Measurements from ENCODE around the gene TCF7L1.

DNA sequence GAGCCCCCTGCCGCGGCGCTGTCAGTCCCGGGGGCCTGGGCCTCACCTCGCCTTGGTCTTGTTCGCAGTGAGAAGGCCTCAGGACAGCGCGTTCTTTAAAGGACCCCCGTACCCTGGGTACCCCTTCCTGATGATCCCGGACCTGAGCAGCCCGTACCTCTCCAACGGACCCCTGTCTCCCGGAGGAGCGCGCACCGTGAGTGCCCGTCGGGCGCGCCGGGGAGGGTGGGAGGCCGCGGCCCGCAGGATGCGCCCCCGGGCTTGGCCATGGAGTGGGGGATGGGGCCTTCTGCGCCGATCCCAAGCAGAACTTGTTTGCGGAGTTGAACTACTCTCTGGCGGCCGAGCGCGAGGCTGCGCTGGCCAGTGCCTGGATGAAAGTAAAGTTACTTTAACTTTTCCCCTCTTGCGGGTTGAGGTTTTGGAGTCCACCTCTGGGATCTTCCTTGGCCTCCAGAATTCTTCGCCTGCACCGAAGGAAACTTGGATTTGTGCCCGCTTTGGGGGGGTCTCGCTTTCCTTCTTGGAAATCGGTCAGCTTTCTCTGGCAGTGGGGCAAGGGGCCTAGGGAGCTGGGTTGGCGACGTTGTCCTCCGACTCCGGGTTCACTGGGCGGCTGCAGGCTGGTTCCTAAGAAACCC is 1.2 kb downstream of the TCF7L1 start:
- TF ChIP-seq, protein P1, sequence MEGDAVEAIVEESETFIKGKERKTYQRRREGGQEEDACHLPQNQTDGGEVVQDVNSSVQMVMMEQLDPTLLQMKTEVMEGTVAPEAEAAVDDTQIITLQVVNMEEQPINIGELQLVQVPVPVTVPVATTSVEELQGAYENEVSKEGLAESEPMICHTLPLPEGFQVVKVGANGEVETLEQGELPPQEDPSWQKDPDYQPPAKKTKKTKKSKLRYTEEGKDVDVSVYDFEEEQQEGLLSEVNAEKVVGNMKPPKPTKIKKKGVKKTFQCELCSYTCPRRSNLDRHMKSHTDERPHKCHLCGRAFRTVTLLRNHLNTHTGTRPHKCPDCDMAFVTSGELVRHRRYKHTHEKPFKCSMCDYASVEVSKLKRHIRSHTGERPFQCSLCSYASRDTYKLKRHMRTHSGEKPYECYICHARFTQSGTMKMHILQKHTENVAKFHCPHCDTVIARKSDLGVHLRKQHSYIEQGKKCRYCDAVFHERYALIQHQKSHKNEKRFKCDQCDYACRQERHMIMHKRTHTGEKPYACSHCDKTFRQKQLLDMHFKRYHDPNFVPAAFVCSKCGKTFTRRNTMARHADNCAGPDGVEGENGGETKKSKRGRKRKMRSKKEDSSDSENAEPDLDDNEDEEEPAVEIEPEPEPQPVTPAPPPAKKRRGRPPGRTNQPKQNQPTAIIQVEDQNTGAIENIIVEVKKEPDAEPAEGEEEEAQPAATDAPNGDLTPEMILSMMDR (IDR thresholded peaks at IDR 0.05): no peak
- TF ChIP-seq TCF7L2 (IDR thresholded peaks at IDR 0.05; ENCODE audit: low read depth, low read length): no peak
- no peak for TF ChIP-seq POLR2AphosphoS5 (IDR thresholded peaks at IDR 0.05; ENCODE audit: low read depth, low read length)
- TF ChIP-seq SIN3A (IDR thresholded peaks at IDR 0.05; ENCODE audit: borderline replicate concordance, insufficient read depth, low read depth, low read length): no peak

Data from Panc1 (cell line).